ENCODE measurements around the gene SLC24A3. TPM values are rescaled to one million over a fixed set of nuclear protein-coding genes. Genes with fewer than 3 reads are reported as not detected.

Gene SLC24A3
- total RNA-seq, 1 experiment from 2014 or later, result not detected

GRCh38 chr20:19502169-19502568 is 289.7 kb downstream of the SLC24A3 start:
- Histone ChIP-seq H3K36me3 (ENCODE audit: control insufficient read depth, insufficient read depth, low read length) (no peaks in the 10 kb centered on the region), H3K27me3 (ENCODE audit: control insufficient read depth, insufficient read depth, low read length) (no peaks in the 10 kb centered on the region; the same call in 1 of the 2 replicates), H3K9me3 (ENCODE audit: control insufficient read depth, insufficient read depth, low read depth, low read length) (no peaks in the 10 kb centered on the region), H3K27ac (ENCODE audit: low read length) (no peak overlapping the region), H3K4me1 (ENCODE audit: control insufficient read depth, insufficient read depth, low read length) (no peaks in the 10 kb centered on the region), H3K4me3 (ENCODE audit: low read depth in 2 of 2, low read length in 2 of 2) (no peak overlapping the region)
- ATAC-seq (no peak), DNase-seq (ENCODE audit: low read depth, low spot score) (no peak)
- no TSS peak for BruUV-seq (replicated peaks)
- no peak for TF ChIP-seq REST (IDR thresholded peaks at IDR 0.05; ENCODE audit: insufficient read depth in 1 of 2, low read depth in 2 of 2, low read length in 1 of 2)
- TF ChIP-seq, protein P1, sequence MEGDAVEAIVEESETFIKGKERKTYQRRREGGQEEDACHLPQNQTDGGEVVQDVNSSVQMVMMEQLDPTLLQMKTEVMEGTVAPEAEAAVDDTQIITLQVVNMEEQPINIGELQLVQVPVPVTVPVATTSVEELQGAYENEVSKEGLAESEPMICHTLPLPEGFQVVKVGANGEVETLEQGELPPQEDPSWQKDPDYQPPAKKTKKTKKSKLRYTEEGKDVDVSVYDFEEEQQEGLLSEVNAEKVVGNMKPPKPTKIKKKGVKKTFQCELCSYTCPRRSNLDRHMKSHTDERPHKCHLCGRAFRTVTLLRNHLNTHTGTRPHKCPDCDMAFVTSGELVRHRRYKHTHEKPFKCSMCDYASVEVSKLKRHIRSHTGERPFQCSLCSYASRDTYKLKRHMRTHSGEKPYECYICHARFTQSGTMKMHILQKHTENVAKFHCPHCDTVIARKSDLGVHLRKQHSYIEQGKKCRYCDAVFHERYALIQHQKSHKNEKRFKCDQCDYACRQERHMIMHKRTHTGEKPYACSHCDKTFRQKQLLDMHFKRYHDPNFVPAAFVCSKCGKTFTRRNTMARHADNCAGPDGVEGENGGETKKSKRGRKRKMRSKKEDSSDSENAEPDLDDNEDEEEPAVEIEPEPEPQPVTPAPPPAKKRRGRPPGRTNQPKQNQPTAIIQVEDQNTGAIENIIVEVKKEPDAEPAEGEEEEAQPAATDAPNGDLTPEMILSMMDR (IDR thresholded peaks at IDR 0.05), result no peak
- TF ChIP-seq POLR2AphosphoS5 (IDR thresholded peaks at IDR 0.05; ENCODE audit: low read depth, low read length), result no peak
- TF ChIP-seq TCF7L2 (IDR thresholded peaks at IDR 0.05; ENCODE audit: low read depth, low read length), result no peak
- TF ChIP-seq SIN3A (IDR thresholded peaks at IDR 0.05; ENCODE audit: borderline replicate concordance, insufficient read depth, low read depth, low read length), result no peak
- intact Hi-C loops (cut with micrococcal nuclease; ENCODE audit: unreplicated experiment) (no loop called here), in situ Hi-C loops (cut with HindIII; ENCODE audit: low pct_unique_long_range_greater_than_20kb, low sequenced_read_pairs) (no loop called here)
- POLR2A ChIA-PET, result no interaction called here
- CTCF ChIA-PET, result no interaction called here

DNA sequence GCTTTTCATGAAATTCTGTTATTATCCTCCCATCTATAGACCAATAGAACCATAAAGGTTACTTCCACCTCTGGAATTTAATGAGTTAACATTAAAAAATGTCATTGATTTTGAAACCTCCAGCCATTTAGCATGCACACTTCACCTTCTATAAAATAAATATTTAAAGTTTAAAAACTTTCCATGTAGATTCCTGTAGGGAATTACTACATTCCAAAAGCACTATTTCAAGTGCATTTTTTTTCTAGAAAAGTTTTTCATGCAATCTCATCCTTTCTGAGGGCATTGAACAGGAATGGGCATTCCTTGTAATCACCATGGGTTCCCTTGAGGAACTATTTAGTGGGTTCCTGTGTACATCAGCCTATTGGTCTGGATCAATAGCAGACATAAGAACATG is 291.8 kb downstream of the SLC24A3 start:
- no peak for DNase-seq (ENCODE audit: low read depth, low spot score)
- Histone ChIP-seq H3K27me3 (ENCODE audit: control insufficient read depth, insufficient read depth, low read length) (no peaks in the 10 kb centered on the region; the same call in 1 of the 2 replicates), H3K9me3 (ENCODE audit: control insufficient read depth, insufficient read depth, low read depth, low read length) (no peaks in the 10 kb centered on the region), H3K27ac (ENCODE audit: low read length) (no peak overlapping the region), H3K36me3 (ENCODE audit: control insufficient read depth, insufficient read depth, low read length) (no peaks in the 10 kb centered on the region), H3K4me1 (ENCODE audit: control insufficient read depth, insufficient read depth, low read length) (no peaks in the 10 kb centered on the region), H3K4me3 (ENCODE audit: low read depth in 2 of 2, low read length in 2 of 2) (no peak overlapping the region)
- in situ Hi-C loops (cut with HindIII; ENCODE audit: low pct_unique_long_range_greater_than_20kb, low sequenced_read_pairs), result no loop called here
- ChIA-PET POLR2A (no interaction called here), CTCF (no interaction called here)
- ATAC-seq, result no peak
- intact Hi-C loops (cut with micrococcal nuclease; ENCODE audit: unreplicated experiment), result no loop called here
- BruUV-seq (replicated peaks), result no TSS peak
- TF ChIP-seq REST (IDR thresholded peaks at IDR 0.05; ENCODE audit: insufficient read depth in 1 of 2, low read depth in 2 of 2, low read length in 1 of 2), result no peak
- TF ChIP-seq SIN3A (IDR thresholded peaks at IDR 0.05; ENCODE audit: borderline replicate concordance, insufficient read depth, low read depth, low read length), result no peak
- TF ChIP-seq, protein P1 (IDR thresholded peaks at IDR 0.05), result no peak
- no peak for TF ChIP-seq POLR2AphosphoS5 (IDR thresholded peaks at IDR 0.05; ENCODE audit: low read depth, low read length)
- no peak for TF ChIP-seq TCF7L2 (IDR thresholded peaks at IDR 0.05; ENCODE audit: low read depth, low read length)

All from Panc1 (cell line).